ENCODE results near the gene ASPG.
A peak's percentile ranks its signal among the peaks of the same experiment; 100 is the strongest.

Gene ASPG

GRCh38 chr14:104118006-104118844, 32.7 kb downstream of the ASPG start:
- DNase-seq: peak; percentile 53

DNA sequence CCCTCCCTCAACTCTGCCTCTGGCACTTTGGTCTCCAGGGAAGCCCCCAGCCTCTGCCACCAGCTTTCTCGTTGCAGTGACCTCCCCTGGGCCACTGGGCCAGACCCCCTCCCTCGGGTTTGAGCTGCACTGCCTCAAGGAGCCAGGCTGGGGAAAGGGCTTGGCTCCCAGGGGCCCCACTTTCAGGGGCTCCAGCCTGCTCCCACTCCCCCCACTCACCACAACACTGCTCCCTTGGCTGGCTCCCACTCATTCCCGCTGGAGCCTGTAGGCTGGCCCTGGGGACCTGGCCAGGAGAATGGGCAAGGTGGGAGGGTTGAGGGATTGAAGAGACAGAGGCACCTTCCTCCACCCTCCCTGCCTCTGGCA, 33.6 kb downstream of the ASPG start:
- peak; percentile 17 for DNase-seq

- peak; percentile 53 for DNase-seq
These were observed 34.2 kb downstream of the ASPG start for GRCh38 chr14:104119488-104120251.

DNA sequence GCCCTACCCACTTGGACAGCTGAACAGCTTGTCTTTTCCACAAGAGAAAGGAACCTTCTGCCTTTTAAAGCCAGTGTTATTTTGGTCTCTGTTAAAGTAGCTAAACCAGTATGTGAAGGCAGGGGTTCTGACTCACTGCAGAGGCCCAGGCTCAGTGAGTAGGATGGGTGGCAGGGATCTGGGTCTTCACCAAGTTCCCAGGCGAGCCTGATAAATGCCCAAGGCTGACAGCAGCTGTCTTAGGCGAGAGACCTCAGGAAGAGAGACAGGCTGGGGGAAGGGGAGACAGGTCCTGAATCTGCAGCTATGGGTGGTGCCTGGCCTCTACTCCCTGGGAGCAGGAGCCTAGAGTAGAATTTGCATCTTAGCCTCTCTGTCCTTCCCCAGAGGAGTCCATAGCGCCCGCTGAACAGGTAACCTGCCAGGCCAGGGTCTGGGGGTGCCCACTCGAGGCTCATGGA, 34.8 kb downstream of the ASPG start:
- peak; percentile 37 for DNase-seq

GRCh38 chr14:104121142-104121541, 35.6 kb downstream of the ASPG start:
- peak; percentile 14 for DNase-seq

GRCh38 chr14:104123879-104124278, 38.4 kb downstream of the ASPG start:
- no peak for DNase-seq

DNA sequence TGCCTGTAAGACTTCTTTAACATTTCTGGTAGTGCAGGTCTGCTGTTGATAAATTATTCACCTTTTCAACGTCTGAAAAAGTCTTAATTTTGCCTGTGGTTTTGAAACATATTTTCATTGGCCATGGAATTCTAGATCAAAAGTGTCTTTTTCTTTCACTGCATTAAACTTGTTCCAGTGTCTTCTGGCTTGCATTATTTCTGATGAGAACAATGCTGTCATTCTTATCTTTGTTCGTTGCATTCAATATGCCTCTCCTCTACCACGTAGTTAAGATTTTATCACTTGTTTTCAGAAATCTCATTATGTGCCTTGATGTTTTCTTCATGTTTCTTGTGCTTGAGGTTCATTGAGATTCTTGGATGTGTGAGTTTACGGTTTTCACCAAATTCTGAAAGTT, 39.5 kb downstream of the ASPG start:
- DNase-seq: no peak

DNA sequence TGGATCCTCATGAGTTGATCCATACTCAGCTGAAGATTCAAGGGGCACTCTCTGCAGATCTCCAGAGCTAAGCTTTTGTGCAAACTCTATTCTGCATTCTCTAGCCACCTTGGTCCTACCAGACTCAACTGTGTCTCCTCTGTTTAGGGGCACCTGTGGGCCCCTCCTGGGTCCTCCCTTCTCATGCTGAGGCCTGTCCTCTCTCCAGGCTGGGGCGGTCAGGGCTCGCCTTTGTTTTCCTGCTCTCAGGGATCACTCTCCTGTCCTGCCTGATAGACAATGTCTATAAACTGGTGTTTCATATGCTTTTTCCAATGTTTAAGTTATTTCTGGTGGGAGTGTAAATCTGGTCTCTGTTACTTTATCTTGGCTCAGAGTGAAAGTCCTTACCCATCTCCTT, 41.3 kb downstream of the ASPG start:
- DNase-seq: peak; percentile 25

- DNase-seq: no peak
These were observed 43.5 kb downstream of the ASPG start for GRCh38 chr14:104128981-104129380.

DNA sequence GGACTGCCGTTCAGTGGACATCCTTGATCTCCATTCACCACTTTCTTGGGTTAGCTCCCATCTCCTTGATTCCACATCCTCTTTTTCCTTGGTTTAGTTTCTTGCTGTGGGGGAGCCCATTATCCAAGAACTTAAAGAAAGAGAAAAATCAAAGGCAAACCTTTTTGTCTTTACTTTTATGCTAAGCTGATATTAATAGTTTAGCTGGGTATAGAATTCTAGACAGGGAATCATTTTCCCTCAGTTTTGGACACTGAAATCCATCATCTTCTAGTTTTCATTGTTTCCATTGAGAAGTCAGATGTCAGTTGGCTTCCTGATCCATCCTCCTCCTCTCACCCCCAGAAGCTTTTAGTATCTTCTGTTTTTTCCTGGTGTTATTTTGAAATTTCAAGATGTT, 44.1 kb downstream of the ASPG start:
- no peak for DNase-seq

DNA sequence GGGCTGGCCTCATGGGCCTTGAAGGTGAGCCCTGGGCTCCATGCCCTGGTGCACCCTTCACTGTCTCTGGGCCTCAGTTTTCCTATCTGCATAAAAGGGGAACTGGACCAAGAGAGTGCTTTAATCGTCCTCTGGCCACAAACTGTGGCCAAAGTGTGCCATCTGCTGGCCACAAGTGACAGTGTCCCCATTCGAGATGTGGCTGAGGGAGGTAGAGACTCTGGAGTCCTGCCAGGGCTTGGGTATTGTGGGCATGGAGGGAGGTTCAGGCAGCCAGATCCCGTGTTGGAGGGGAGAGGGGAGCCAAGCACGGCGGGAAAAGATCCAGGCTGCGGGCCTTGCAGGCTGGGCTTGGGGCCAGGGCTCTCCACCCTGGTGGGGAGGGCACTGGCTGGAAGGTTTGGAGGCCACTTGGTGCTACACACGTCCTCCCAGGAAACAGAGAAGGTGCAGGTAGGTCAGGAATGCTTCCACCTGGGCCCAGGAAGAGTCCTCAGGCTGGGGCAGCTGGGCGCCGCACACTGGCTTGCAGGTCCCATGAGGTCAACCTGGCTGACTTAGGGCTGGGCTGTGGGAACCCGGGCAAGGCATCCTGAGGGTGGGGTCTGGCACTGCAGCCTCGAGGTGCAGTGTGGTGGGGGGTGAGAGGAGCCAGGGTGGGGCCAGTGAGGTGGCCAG, 45.6 kb downstream of the ASPG start:
- DNase-seq: peak; percentile 62

DNA sequence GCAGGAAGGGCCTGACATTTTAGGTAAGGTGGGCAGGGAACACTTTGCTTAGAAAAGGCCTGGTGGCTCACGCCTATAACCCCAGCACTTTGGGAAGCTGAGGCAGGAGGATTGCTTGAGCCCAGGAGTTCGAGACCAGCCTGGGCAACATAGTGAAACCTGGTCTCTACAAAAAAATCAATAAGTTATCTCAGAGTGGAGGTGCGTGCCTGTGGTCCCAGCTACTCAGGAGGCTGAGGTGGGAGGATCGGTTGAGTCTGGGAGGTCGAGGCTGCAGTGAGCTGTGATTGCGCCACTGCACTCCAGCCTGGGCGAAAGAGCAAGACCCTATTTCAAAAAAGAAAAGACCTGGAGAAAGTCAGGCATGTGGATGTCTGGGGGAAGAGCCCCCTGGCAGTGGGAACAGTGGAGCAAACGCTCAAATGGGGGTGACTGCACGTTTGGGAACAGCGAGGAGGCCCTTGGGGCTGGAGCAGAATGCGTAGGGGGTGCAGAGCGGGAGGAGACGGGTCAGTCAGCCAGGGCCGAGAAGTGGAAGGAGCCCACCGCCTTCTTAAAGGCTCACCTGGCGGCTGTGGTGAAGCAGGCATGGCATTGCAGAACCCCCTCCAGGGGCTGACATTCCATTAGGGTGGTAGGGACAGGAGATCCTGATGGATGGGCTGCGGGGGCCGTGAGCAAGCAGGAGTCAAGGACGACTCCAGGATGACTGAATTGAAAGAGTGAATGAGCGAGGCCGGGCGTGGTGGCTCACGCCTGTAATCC, 46.6 kb downstream of the ASPG start:
- DNase-seq: no peak

DNA sequence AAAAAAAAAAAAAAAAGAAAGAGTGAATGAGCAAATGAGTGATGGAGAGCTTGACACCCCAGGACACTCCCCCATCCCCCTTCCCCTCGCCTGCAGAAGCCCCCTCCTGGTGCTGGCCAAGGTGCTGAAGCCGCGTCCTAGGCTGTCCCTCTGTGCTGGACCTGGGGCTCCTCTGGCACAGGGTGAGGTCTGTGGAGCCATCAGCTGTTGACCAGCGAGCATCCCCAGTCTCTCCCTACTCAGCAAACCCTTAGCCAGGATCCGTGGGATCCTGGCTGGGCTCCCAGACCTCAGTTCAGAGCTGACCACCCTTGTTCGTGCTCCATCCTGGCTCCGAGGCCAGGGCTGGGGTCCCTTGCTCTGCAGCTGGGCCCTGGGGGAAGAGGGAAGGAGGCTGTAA, 47.5 kb downstream of the ASPG start:
- peak; percentile 46 for DNase-seq

DNA sequence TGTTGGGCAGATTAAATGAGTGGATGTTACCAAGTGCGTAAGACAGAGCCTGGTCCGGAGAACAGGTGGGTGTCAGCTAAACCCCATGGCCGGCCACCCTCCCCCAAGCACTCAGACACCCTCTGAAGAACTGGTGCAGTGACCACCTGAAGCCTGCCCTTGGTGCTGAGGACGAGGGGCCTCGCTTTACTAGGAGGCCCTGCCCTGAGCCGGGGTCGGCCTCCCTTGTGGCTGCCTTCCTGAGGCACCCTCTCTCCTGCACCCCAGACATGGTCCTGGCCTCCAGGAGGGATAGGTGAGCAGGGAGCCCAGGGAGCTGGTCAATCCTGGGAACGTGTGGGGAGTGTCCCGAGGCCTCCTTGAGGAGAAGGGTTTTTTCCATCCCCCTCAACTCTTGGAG, 48.0 kb downstream of the ASPG start:
- peak; percentile 22 for DNase-seq

GRCh38 chr14:104134061-104134965, 48.8 kb downstream of the ASPG start:
- peak; percentile 55 for DNase-seq

- DNase-seq: peak; percentile 56
These were observed 49.8 kb downstream of the ASPG start for GRCh38 chr14:104135121-104135903.

- DNase-seq: peak; percentile 63
These were observed 50.5 kb downstream of the ASPG start for GRCh38 chr14:104135904-104136471.

- peak; percentile 63 for DNase-seq
These were observed 51.2 kb downstream of the ASPG start for GRCh38 chr14:104136472-104137296.

- DNase-seq: peak; percentile 86
These were observed 52.0 kb downstream of the ASPG start for GRCh38 chr14:104137297-104138097.
